ENCODE measurements around the gene ARHGAP30. TPM values are rescaled to one million over a fixed set of nuclear protein-coding genes. Genes with fewer than 3 reads are reported as not detected.

ARHGAP30 gene
- total RNA-seq, 2 donors from 2014 or later, result 1.4 to 4.6 TPM

DNA sequence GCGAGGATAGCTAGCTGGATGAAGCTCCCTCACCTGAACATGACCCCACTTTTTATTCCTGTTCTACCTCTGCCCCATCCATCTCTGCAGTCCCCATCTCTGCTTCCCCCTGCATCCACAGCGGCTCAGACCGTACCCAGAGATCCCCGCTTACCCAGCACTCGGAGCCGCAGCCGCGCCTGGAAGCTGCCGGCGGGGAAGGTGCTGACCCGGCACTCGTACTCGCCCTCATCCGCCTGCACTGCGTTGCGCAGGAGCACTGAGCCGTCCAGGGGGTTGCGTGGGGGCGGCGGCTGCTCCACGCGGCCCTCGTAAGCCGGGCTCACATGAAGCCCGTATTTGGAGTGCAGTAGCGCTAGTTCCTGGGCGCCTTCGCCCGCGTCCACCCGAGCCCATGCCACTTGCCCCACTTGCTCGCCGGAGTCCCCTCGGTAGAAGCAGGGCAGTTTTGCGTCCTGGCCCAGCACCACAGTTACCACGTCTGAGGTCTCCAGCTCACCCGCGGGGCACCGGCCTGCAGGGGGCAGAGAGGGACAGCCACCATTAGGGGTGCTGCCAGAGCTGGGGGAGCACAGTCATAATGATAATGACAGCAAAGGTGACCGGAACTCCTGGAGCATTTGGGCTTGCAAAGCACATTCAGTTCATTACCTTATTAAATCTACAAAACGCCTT, 9.9 kb upstream of the ARHGAP30 start:
- no peaks in the 10 kb centered on the region for H3K27me3 ChIP-seq
- no peak overlapping the region for H3K4me3 ChIP-seq
- TF ChIP-seq, protein P1, sequence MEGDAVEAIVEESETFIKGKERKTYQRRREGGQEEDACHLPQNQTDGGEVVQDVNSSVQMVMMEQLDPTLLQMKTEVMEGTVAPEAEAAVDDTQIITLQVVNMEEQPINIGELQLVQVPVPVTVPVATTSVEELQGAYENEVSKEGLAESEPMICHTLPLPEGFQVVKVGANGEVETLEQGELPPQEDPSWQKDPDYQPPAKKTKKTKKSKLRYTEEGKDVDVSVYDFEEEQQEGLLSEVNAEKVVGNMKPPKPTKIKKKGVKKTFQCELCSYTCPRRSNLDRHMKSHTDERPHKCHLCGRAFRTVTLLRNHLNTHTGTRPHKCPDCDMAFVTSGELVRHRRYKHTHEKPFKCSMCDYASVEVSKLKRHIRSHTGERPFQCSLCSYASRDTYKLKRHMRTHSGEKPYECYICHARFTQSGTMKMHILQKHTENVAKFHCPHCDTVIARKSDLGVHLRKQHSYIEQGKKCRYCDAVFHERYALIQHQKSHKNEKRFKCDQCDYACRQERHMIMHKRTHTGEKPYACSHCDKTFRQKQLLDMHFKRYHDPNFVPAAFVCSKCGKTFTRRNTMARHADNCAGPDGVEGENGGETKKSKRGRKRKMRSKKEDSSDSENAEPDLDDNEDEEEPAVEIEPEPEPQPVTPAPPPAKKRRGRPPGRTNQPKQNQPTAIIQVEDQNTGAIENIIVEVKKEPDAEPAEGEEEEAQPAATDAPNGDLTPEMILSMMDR (IDR thresholded peaks at IDR 0.05), result no peak
- H3K9me3 ChIP-seq, result no peaks in the 10 kb centered on the region
- no peak overlapping the region for H3K27ac ChIP-seq
- H3K4me1 ChIP-seq, result no peaks in the 10 kb centered on the region
- no peaks in the 10 kb centered on the region for H3K36me3 ChIP-seq
- DNase-seq (ENCODE audit: low spot score), result no peak

DNA sequence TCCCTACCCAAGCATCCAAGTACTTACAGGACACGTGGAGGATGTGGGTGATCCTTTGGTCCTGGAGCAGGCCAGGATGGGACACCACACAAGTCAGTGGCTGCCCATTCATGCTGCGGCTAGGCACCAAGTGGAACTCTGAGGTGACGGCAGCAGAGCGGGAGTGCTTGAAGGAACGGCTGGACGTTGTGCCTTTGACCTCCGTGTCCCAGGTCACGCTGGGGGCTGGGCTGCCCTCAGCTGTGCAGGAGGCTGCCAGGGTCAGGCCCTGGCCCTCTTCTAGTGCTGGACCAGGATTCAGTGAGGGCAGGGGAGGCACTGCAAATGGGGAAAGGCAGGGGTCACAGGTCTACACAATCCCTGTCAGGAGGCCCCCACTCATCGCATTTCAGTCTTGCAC, 7.7 kb upstream of the ARHGAP30 start:
- DNase-seq (ENCODE audit: low spot score), result no peak
- no peak overlapping the region for H3K27ac ChIP-seq

DNA sequence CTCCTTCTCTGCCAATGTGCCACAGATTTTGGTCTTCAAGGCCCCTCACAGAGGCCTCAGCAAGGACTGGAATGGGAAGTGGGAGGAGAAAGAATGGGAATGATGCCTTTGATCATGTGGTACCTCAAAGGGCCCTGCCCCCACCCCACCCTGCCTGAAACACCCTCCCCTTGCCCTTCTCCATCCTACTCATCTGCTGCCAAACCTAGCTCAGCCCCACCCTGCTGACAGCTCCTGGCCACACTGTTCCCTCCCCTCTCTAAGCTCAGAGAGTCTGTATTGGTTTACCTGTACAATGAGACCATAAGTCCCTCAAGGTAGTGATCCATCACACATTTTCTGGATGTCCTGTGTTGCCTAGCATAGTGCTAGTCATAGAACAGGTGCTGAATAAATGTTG, 6.7 kb upstream of the ARHGAP30 start:
- TF ChIP-seq, protein P1 (IDR thresholded peaks at IDR 0.05), result no peak
- Histone ChIP-seq H3K27me3 (no peaks in the 10 kb centered on the region), H3K9me3 (no peaks in the 10 kb centered on the region), H3K36me3 (no peaks in the 10 kb centered on the region), H3K4me3 (no peak overlapping the region), H3K27ac (no peak overlapping the region), H3K4me1 (no peaks in the 10 kb centered on the region)
- DNase-seq (ENCODE audit: low spot score), result no peak

More for the DNA sequence above, 7.7 kb upstream of the ARHGAP30 start:
- Histone ChIP-seq H3K36me3 (no peaks in the 10 kb centered on the region), H3K27me3 (no peaks in the 10 kb centered on the region), H3K4me1 (no peaks in the 10 kb centered on the region), H3K4me3 (no peak overlapping the region), H3K9me3 (no peaks in the 10 kb centered on the region)
- TF ChIP-seq, protein P1 (IDR thresholded peaks at IDR 0.05), result no peak

DNA sequence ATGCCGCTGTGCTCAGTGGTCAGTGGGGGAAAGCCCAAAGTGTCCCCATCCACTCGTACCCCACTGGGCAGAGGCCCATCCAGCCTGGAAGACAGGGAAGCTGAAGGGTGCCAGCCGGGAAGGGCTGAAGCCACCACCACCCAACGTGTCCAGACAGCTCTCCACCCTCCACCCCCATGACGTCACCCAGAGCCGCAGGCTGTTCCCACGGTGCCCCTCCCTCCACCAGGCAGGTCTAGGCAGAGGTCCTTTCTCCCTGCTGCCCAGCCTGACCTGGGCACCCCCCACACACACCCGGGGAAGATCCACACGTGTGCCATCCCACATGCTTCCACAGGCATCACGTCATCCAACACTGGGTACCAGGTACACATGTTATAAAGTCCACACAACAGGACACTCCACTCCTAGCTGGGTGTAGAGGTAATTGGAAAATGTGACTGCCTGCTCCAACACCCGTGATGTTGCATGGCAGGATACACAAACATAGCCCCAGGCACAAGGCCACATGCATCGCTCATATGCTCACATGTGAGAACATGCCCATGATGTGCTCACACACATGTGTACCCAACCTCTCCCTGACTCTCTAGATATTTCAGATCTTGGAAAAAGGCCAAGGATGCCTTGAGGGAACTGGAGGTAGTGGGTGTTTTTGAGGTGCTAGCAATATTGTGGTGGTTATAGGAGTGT, 5.1 kb upstream of the ARHGAP30 start:
- no peak for DNase-seq (ENCODE audit: low spot score)
- H3K4me1 ChIP-seq, result no peaks in the 10 kb centered on the region
- H3K27me3 ChIP-seq, result no peaks in the 10 kb centered on the region
- no peaks in the 10 kb centered on the region for H3K9me3 ChIP-seq
- H3K27ac ChIP-seq, result no peak overlapping the region
- no peak overlapping the region for H3K4me3 ChIP-seq
- no peaks in the 10 kb centered on the region for H3K36me3 ChIP-seq
- TF ChIP-seq, protein P1 (IDR thresholded peaks at IDR 0.05), result no peak

DNA sequence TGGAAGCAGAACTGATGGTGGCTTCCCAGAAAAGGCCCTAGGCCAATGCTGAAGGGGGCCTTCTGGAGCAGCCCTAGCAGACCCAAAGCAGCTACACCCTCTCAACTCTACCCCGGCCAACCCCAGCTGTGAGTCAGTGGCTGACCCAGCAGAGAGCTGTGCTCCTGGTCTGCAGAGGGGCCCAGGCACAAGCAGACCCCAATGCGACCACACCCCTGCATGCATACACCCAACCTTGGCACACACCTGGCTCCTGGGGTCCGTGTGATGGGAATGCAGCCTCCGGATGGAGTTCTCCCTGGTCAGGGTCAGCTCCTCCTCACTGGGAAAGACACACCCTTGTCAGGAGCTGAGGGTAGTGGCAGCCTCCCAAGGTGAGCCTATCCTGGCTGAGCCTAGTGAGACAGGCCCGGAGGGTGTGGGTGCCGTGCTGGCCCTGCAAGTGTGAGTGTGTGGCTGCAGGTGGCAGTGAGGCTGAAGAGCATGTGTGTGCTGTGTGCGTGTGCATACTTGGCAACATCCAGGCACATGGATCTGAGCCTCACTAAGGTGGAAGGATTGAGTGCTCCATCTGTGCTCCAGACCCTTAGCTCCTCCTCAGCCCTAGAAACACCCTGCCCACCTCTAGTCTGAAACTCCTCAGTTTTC, 3.9 kb upstream of the ARHGAP30 start:
- no peak overlapping the region for H3K27ac ChIP-seq
- H3K4me3 ChIP-seq, result no peak overlapping the region
- TF ChIP-seq, protein P1 (IDR thresholded peaks at IDR 0.05), result no peak
- no peaks in the 10 kb centered on the region for H3K4me1 ChIP-seq
- DNase-seq (ENCODE audit: low spot score), result no peak
- no peaks in the 10 kb centered on the region for H3K27me3 ChIP-seq
- no peaks in the 10 kb centered on the region for H3K9me3 ChIP-seq
- no peaks in the 10 kb centered on the region for H3K36me3 ChIP-seq

All from right atrium auricular region (tissue), 2 donors.